ENCODE data around the gene IER5L. TPM values are rescaled to one million over a fixed set of nuclear protein-coding genes. Genes with fewer than 3 reads are reported as not detected.

Gene IER5L
- total RNA-seq, 4 donors from 2014 or later = 2.3 to 2.9 (median 2.6) TPM

DNA sequence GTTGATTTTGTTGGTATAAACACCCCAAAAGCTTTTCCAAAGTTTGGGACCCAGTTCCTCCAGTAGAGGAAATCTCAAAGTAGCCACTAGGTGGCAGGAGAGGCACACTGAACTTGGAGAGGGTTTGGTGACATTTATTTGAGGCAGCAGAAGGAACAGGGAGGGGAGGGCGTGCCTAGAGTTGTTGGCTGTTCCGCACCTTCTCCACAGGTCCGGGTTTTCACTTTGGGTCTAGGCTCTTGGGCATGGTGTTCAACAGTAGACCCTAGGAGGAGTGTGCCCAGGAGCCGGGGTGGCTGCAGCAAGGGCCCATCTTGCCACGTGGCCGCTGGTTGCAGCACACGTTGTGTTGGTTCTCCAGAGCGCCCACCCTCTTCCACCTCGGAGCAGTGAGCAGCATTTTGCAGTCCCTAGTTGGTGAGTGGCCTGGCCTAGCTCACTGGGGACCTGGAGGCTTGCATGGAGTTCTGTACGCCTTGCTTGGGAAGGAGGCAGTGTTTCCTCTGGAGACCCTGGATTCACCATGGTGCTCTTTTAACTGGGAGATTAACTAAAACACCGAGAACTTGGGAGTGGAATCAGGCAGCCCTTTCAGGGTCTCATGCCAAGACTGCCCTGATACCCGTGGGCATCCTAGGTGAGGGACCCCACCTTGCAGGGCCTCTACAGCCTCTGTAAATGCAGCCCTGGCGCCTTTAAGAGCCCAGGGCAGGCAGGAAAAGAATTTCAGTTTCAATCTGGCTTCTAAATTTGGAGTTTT, 38.6 kb downstream of the IER5L start:
- Histone ChIP-seq H3K27ac (peak overlapping the region; percentile 86 to 100 (median 97)), H3K36me3 (peaks cover 0 to 51% (median 0%) of the 10 kb centered on the region in 3 donors), H3K4me3 (peak overlapping the region; percentile 22 to 50 (median 42)), H3K27me3 (no peaks in the 10 kb centered on the region), H3K4me1 (peaks cover 7 to 65% (median 35%) of the 10 kb centered on the region in 4 donors), H3K9me3 (no peaks in the 10 kb centered on the region)
- peak; percentile 77 to 91 (median 83) for DNase-seq
- no peak for TF ChIP-seq POLR2A (IDR thresholded peaks at IDR 0.05)
- TF ChIP-seq, protein P1, sequence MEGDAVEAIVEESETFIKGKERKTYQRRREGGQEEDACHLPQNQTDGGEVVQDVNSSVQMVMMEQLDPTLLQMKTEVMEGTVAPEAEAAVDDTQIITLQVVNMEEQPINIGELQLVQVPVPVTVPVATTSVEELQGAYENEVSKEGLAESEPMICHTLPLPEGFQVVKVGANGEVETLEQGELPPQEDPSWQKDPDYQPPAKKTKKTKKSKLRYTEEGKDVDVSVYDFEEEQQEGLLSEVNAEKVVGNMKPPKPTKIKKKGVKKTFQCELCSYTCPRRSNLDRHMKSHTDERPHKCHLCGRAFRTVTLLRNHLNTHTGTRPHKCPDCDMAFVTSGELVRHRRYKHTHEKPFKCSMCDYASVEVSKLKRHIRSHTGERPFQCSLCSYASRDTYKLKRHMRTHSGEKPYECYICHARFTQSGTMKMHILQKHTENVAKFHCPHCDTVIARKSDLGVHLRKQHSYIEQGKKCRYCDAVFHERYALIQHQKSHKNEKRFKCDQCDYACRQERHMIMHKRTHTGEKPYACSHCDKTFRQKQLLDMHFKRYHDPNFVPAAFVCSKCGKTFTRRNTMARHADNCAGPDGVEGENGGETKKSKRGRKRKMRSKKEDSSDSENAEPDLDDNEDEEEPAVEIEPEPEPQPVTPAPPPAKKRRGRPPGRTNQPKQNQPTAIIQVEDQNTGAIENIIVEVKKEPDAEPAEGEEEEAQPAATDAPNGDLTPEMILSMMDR (IDR thresholded peaks at IDR 0.05) = peak; percentile 93 to 99 (median 96)

DNA sequence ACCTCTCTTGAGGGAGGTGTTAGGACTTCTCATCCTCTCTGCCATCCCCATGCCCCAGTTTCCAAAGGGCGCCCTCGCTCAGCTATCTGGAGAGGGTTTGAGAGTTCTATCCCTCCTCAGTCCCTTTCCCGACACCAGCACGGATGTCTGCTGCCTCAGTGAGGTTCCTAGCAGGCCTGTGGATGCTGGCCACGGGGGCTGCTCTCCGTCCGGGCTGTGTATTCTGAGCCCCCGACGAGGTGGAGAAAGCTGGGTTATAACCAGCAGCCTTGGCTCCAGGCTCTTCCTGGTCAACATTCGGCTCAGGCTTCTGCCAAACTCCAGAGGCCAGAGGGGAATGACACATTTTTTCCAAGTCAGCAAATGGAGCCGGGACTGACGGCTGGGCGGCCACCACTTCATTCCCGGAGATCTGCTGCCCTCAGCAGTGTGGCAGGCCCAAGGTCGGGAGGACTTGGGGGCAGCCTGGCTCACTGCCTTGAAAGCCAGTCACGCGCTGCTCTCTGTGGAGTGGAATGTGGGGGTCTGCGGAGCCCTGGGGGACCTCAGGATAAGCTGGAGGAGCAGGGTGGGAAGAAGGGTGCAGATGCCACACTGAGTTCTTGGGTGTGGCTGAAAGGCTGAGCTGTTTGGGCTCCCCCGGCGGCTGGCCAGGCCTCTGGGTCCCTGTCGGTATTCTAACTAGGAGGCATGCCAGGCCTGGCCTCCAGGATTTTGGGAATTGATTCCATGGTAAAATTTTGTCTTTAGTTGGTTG, 39.4 kb downstream of the IER5L start:
- Histone ChIP-seq H3K4me3 (no peak overlapping the region), H3K36me3 (peaks cover 0 to 50% (median 0%) of the 10 kb centered on the region in 3 donors), H3K27me3 (no peaks in the 10 kb centered on the region), H3K4me1 (peaks cover 7 to 58% (median 35%) of the 10 kb centered on the region in 4 donors), H3K27ac (peak overlapping the region; percentile 86 to 100 (median 97)), H3K9me3 (no peaks in the 10 kb centered on the region)
- TF ChIP-seq POLR2A (IDR thresholded peaks at IDR 0.05) = no peak
- TF ChIP-seq, protein P1 (IDR thresholded peaks at IDR 0.05) = no peak
- peak in 2 of 3 donors; percentile 58 to 60 for DNase-seq

GRCh38 chr9:129138144-129138462, 40.0 kb downstream of the IER5L start:
- Histone ChIP-seq H3K4me3 (no peak overlapping the region), H3K36me3 (peaks cover 0 to 48% (median 0%) of the 10 kb centered on the region in 3 donors), H3K9me3 (no peaks in the 10 kb centered on the region), H3K27me3 (no peaks in the 10 kb centered on the region), H3K4me1 (peaks cover 4 to 54% (median 33%) of the 10 kb centered on the region in 4 donors), H3K27ac (peak overlapping the region; percentile 86 to 100 (median 97))
- TF ChIP-seq POLR2A (IDR thresholded peaks at IDR 0.05) = no peak
- TF ChIP-seq, protein P1 (IDR thresholded peaks at IDR 0.05) = no peak
- no peak for DNase-seq

- H3K4me1 ChIP-seq = peaks cover 3 to 49% (median 28%) of the 10 kb centered on the region in 4 donors
- peaks cover 0 to 51% (median 0%) of the 10 kb centered on the region in 3 donors for H3K36me3 ChIP-seq
- peak overlapping the region; percentile 86 to 100 (median 97) for H3K27ac ChIP-seq
- H3K4me3 ChIP-seq = no peak overlapping the region
- TF ChIP-seq, protein P1 (IDR thresholded peaks at IDR 0.05) = no peak
- no peak for TF ChIP-seq POLR2A (IDR thresholded peaks at IDR 0.05)
- H3K27me3 ChIP-seq = no peaks in the 10 kb centered on the region
- H3K9me3 ChIP-seq = no peaks in the 10 kb centered on the region
- no peak for DNase-seq
These were observed 40.5 kb downstream of the IER5L start for GRCh38 chr9:129137292-129138143.

DNA sequence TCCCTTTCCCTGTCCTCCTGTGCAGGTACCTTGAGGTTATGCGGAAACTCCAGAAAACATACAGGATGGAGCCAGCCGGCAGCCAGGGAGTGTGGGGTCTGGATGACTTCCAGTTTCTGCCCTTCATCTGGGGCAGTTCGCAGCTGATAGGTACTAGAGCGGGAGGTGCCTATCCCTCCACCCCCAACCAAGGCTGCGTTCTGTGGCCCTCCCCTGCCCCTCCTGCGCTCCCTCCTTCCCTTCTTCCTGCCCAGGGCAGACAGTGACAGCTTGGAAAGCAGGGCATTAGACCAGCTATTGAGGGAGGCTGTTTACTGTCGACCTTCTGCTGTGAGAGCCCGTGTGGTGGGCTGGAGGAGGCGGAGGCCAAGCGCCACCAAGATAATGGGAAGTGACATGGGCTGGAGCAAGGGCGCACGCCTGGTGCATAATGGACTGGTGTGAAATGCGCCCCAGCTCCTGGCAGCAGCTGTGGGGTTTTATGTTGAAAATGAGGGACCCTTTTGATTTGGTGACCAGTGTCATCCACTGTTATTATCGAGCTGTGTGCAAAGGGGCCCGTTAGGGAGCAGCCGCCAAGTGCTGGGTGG, 41.5 kb downstream of the IER5L start:
- TF ChIP-seq POLR2A (IDR thresholded peaks at IDR 0.05) = no peak
- TF ChIP-seq, protein P1 (IDR thresholded peaks at IDR 0.05) = no peak
- H3K36me3 ChIP-seq = peaks cover 0 to 53% (median 0%) of the 10 kb centered on the region in 3 donors
- no peaks in the 10 kb centered on the region for H3K9me3 ChIP-seq
- H3K4me1 ChIP-seq = peaks cover 3 to 40% (median 18%) of the 10 kb centered on the region in 4 donors
- no peaks in the 10 kb centered on the region for H3K27me3 ChIP-seq
- no peak for DNase-seq
- H3K27ac ChIP-seq = no peak overlapping the region
- no peak overlapping the region for H3K4me3 ChIP-seq
